ENCODE measurements around the gene PDE4D. TPM values are rescaled to one million over a fixed set of nuclear protein-coding genes. Genes with fewer than 3 reads are reported as not detected.

The PDE4D gene
- total RNA-seq, 1 donor from 2014 or later: 44.8 TPM

DNA sequence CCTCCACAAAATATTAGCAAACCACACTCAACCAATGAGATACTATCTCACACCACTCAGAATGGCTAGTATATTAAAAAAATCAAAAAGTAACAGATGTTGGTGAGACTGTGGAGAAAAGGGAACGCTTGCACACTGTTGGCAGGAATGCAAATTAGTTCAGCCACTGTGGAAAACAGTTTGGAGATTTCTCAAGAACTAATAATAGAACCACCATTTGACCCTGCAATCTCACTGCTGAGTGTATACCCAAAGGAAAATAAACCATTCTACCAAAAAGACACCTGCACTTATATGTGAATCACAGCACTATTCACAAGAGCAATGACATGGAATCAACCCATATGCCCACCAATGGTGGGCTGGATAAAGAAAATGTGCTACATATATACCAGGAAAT lies 393.5 kb downstream of the PDE4D start:
- TF ChIP-seq, protein P1, sequence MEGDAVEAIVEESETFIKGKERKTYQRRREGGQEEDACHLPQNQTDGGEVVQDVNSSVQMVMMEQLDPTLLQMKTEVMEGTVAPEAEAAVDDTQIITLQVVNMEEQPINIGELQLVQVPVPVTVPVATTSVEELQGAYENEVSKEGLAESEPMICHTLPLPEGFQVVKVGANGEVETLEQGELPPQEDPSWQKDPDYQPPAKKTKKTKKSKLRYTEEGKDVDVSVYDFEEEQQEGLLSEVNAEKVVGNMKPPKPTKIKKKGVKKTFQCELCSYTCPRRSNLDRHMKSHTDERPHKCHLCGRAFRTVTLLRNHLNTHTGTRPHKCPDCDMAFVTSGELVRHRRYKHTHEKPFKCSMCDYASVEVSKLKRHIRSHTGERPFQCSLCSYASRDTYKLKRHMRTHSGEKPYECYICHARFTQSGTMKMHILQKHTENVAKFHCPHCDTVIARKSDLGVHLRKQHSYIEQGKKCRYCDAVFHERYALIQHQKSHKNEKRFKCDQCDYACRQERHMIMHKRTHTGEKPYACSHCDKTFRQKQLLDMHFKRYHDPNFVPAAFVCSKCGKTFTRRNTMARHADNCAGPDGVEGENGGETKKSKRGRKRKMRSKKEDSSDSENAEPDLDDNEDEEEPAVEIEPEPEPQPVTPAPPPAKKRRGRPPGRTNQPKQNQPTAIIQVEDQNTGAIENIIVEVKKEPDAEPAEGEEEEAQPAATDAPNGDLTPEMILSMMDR (IDR thresholded peaks at IDR 0.05): no peak
- H3K9me3 ChIP-seq: no peaks in the 10 kb centered on the region
- no peak for DNase-seq (ENCODE audit: low spot score in 2 of 2)
- H3K4me3 ChIP-seq: no peak overlapping the region
- H3K27me3 ChIP-seq: no peaks in the 10 kb centered on the region
- H3K36me3 ChIP-seq: no peaks in the 10 kb centered on the region
- intact Hi-C loops (cut with DNase I): no loop called here
- H3K27ac ChIP-seq: no peak overlapping the region
- no peaks in the 10 kb centered on the region for H3K4me1 ChIP-seq

DNA sequence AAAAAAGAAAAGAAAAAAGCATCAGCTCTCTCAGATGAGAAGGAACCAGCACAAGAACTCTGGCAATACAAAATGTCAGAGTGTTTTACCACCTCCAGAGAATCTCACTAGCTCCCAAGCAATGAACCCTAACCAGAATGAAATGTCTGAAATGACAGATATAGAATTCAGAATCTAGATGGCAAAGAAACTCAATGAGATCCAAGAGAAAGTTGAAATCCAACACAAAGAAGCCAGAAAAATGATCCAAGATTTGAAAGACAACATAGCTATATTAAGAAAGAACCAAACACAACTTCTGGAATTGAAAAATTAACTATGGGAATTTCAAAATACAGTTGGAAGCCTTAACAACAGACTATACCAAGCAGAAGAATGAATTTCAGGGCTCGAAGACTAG lies 396.3 kb downstream of the PDE4D start:
- TF ChIP-seq, protein P1 (IDR thresholded peaks at IDR 0.05): no peak
- no peak overlapping the region for H3K4me3 ChIP-seq
- H3K27me3 ChIP-seq: no peaks in the 10 kb centered on the region
- H3K4me1 ChIP-seq: no peaks in the 10 kb centered on the region
- H3K36me3 ChIP-seq: no peaks in the 10 kb centered on the region
- intact Hi-C loops (cut with DNase I): no loop called here
- DNase-seq (ENCODE audit: low spot score in 2 of 2): no peak
- H3K27ac ChIP-seq: no peak overlapping the region
- no peaks in the 10 kb centered on the region for H3K9me3 ChIP-seq

DNA sequence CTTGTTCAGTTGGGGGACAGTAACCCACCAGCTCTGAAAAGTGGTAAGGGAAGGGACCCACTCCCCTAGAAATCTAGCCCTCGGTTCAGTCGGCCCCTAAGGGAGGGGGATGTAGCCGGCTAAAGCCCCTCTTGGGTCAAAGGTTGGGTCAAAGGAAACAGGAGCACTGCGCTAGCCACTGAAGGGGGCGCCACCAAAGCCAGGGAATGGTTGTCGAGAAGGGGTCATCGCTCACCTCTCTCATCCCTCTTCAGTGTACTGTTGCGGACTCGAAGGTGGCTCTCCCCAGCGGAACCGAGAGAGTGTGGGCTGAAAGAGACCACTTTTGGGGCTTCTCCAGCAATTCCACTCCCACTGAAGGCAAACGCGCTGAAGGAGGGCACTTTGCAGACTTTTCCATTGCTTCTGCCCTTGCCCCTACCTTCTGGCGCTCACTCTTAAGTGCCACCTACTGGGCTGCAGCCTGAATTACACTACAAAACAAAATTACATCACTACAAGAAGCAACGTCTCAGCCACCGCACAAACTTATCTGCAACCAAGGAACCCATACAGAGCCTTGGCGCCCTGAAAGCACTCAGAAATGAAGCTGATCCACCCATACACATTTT lies 396.9 kb downstream of the PDE4D start:
- Histone ChIP-seq H3K36me3 (no peaks in the 10 kb centered on the region), H3K27ac (no peak overlapping the region), H3K4me1 (no peaks in the 10 kb centered on the region), H3K27me3 (no peaks in the 10 kb centered on the region), H3K4me3 (no peak overlapping the region), H3K9me3 (no peaks in the 10 kb centered on the region)
- intact Hi-C loops (cut with DNase I): no loop called here
- DNase-seq (ENCODE audit: low spot score in 2 of 2): no peak
- TF ChIP-seq, protein P1 (IDR thresholded peaks at IDR 0.05): no peak

DNA sequence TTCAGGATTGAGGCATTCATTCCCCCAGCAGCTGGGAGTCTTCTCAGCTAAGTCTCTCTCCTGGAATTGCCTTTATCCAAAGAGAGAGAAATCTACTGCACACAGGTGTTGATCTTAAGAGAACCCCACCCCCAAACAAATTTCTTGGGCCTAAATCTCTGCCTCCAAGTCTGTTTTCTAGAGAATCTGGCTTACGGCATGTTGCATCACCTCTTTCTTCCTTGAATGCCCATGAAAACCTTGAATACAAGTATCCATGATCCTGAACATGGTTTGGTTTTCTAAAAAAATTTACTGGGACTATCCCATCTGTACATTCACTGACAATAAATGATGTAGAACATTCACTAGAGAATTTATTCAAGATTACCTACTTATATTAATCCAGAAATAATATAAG lies 401.6 kb downstream of the PDE4D start:
- no peak overlapping the region for H3K27ac ChIP-seq
- H3K4me3 ChIP-seq: no peak overlapping the region
- TF ChIP-seq, protein P1 (IDR thresholded peaks at IDR 0.05): no peak
- no peaks in the 10 kb centered on the region for H3K9me3 ChIP-seq
- no peaks in the 10 kb centered on the region for H3K36me3 ChIP-seq
- intact Hi-C loops (cut with DNase I): no loop called here
- H3K4me1 ChIP-seq: no peaks in the 10 kb centered on the region
- no peaks in the 10 kb centered on the region for H3K27me3 ChIP-seq
- DNase-seq (ENCODE audit: low spot score in 2 of 2): no peak

DNA sequence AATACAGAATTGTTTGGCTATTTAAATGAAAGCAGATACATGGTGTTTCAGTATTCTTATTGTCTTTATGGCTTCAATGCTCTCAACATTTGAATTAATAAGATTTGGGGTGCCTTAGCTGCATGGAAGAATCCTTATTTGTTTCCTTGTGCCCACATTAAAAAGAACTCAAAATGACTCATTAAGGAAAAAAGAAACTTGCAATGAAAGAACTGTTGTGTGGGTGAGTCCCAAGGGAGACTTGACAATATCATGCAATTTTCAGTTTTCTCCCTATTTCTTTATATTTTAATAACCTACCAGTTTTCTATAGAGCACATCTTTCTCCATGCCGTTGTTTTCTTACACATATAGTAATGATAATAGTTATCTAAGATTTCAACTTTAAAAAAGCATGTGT lies 404.0 kb downstream of the PDE4D start:
- Histone ChIP-seq H3K9me3 (no peaks in the 10 kb centered on the region), H3K4me3 (no peak overlapping the region), H3K27me3 (no peaks in the 10 kb centered on the region), H3K4me1 (no peaks in the 10 kb centered on the region), H3K27ac (no peak overlapping the region), H3K36me3 (no peaks in the 10 kb centered on the region)
- TF ChIP-seq, protein P1 (IDR thresholded peaks at IDR 0.05): no peak
- intact Hi-C loops (cut with DNase I): no loop called here
- no peak for DNase-seq (ENCODE audit: low spot score in 2 of 2)
